GM21619 (cell line): ENCODE measurements around the gene ANXA9.

Experiments
- ATAC-seq: cut with Tn5 transposase; IDR thresholded peaks from one replicate; pipeline ENCODE4 v1.9.1; 2021; ENCODE audit not compliant: unreplicated experiment

The ANXA9 gene

GRCh38 chr1:151003180-151003579, 21.1 kb downstream of the ANXA9 start:
- ATAC-seq = no peak

GRCh38 chr1:151005729-151006319, 23.7 kb downstream of the ANXA9 start:
- no peak for ATAC-seq

- ATAC-seq = no peak
These were observed 24.4 kb downstream of the ANXA9 start, which contains the start of gene MINDY1 for GRCh38 chr1:151006327-151007052. Gene MINDY1, minus strand, starts transcription at chr1:151006902. Its CDS starts 4,285 bp downstream, at chr1:151002617.

- no peak for ATAC-seq
These were observed 25.8 kb downstream of the ANXA9 start for GRCh38 chr1:151007853-151008243.

GRCh38 chr1:151008244-151009205, 26.4 kb downstream of the ANXA9 start, which contains the start of gene PRUNE1:
Gene PRUNE1, plus strand, starts transcription at chr1:151008449. Its CDS starts 184 bp downstream, at chr1:151008633.
- ATAC-seq = peak; percentile 61

- ATAC-seq = no peak
These were observed 27.1 kb downstream of the ANXA9 start for GRCh38 chr1:151009206-151009587.

- ATAC-seq = no peak
These were observed 27.7 kb downstream of the ANXA9 start for GRCh38 chr1:151009674-151010345.

- no peak for ATAC-seq
These were observed 28.2 kb downstream of the ANXA9 start for GRCh38 chr1:151010346-151010726.

GRCh38 chr1:151011154-151011850, 29.2 kb downstream of the ANXA9 start:
- no peak for ATAC-seq

- ATAC-seq = no peak
These were observed 30.8 kb downstream of the ANXA9 start for GRCh38 chr1:151012684-151013471.

GRCh38 chr1:151013518-151013917, 31.4 kb downstream of the ANXA9 start:
- no peak for ATAC-seq

GRCh38 chr1:151024540-151025146, 42.6 kb downstream of the ANXA9 start:
- ATAC-seq = no peak

- no peak for ATAC-seq
These were observed 44.4 kb downstream of the ANXA9 start for GRCh38 chr1:151026460-151026859.

- ATAC-seq = no peak
These were observed 50.1 kb downstream of the ANXA9 start for GRCh38 chr1:151032164-151032563.

- no peak for ATAC-seq
These were observed 53.1 kb downstream of the ANXA9 start for GRCh38 chr1:151035167-151035566.

GRCh38 chr1:151036356-151036755, 54.3 kb downstream of the ANXA9 start, which contains the start of gene BNIPL:
Gene BNIPL, plus strand, starts transcription at chr1:151036586. Its CDS starts 140 bp downstream, at chr1:151036726.
- no peak for ATAC-seq

- no peak for ATAC-seq
These were observed 54.9 kb downstream of the ANXA9 start for GRCh38 chr1:151037032-151037431.

- ATAC-seq = no peak
These were observed 57.4 kb downstream of the ANXA9 start for GRCh38 chr1:151039521-151039920.

GRCh38 chr1:151043163-151043562, 61.1 kb downstream of the ANXA9 start:
- ATAC-seq = no peak
